ENCODE results near the gene TXNDC16.

- TF ChIP-seq, protein P1, sequence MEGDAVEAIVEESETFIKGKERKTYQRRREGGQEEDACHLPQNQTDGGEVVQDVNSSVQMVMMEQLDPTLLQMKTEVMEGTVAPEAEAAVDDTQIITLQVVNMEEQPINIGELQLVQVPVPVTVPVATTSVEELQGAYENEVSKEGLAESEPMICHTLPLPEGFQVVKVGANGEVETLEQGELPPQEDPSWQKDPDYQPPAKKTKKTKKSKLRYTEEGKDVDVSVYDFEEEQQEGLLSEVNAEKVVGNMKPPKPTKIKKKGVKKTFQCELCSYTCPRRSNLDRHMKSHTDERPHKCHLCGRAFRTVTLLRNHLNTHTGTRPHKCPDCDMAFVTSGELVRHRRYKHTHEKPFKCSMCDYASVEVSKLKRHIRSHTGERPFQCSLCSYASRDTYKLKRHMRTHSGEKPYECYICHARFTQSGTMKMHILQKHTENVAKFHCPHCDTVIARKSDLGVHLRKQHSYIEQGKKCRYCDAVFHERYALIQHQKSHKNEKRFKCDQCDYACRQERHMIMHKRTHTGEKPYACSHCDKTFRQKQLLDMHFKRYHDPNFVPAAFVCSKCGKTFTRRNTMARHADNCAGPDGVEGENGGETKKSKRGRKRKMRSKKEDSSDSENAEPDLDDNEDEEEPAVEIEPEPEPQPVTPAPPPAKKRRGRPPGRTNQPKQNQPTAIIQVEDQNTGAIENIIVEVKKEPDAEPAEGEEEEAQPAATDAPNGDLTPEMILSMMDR (IDR thresholded peaks at IDR 0.05) = no peak
- TF ChIP-seq POLR2AphosphoS5 (IDR thresholded peaks at IDR 0.05) = no peak
- no peak for TF ChIP-seq POLR2A (IDR thresholded peaks at IDR 0.05)
Observed at GRCh38 chr14:52442602-52443001, 109.7 kb downstream of the TXNDC16 start.

Measured in prostate gland (tissue), 2 donors.